Measurements from ENCODE around the gene GABRP. TPM values are rescaled to one million over a fixed set of nuclear protein-coding genes. Genes with fewer than 3 reads are reported as not detected.

The GABRP gene
- 55.6 and 198 TPM in 2 replicates for total RNA-seq (ENCODE audit: low replicate concordance)
- long read RNA-seq, transcript GABRP-206 (9 exons, 1,567 nt): minor isoform, 78 of 346 reads
- long read RNA-seq, transcript GABRP-201 (10 exons, 3,310 nt): major isoform, 146 of 346 reads
- long read RNA-seq, partial matches to known transcripts: 46 of 346 reads
- long read RNA-seq, other reads (novel, unspliced or antisense): 76 of 346 reads

- H3K9me3 Mint-ChIP-seq: no peaks in the 10 kb centered on the region
- no peak for DNase-seq (ENCODE audit: extremely low spot score, unreplicated experiment)
- peak within 1 kb of the TSS; percentile 87 for H3K4me3 Mint-ChIP-seq
- TF ChIP-seq CTCF (conservative IDR thresholded peaks at IDR 0.05): no peak
- H3K27me3 Mint-ChIP-seq: no peaks in the 10 kb centered on the region
- peaks cover 3% of the 10 kb centered on the region for H3K4me1 Mint-ChIP-seq (ENCODE audit: unreplicated experiment)
- no peaks in the 10 kb centered on the region for H3K36me3 Mint-ChIP-seq
- H3K27ac Mint-ChIP-seq: peak within 1 kb of the TSS; percentile 52
These were observed at the start of gene GABRP for GRCh38 chr5:170783498-170784247. Gene GABRP, plus strand, starts transcription at chr5:170783725. Its CDS starts 4,891 bp downstream, at chr5:170788616.

GRCh38 chr5:170736966-170737365 lies 46.6 kb upstream of the GABRP start:
- Mint-ChIP-seq H3K4me1 (ENCODE audit: unreplicated experiment) (no peaks in the 10 kb centered on the region), H3K27me3 (peaks cover 18% of the 10 kb centered on the region), H3K27ac (no peak overlapping the region), H3K4me3 (no peak overlapping the region), H3K36me3 (no peaks in the 10 kb centered on the region), H3K9me3 (peaks cover 15% of the 10 kb centered on the region)
- peak; percentile 13 for DNase-seq (ENCODE audit: extremely low spot score, unreplicated experiment)
- TF ChIP-seq CTCF (conservative IDR thresholded peaks at IDR 0.05): no peak

- DNase-seq (ENCODE audit: extremely low spot score, unreplicated experiment): peak; percentile 18
- Mint-ChIP-seq H3K4me3 (no peak overlapping the region), H3K27me3 (peaks cover 20% of the 10 kb centered on the region), H3K27ac (no peak overlapping the region), H3K36me3 (no peaks in the 10 kb centered on the region), H3K4me1 (ENCODE audit: unreplicated experiment) (no peaks in the 10 kb centered on the region), H3K9me3 (peaks cover 15% of the 10 kb centered on the region)
- no peak for TF ChIP-seq CTCF (conservative IDR thresholded peaks at IDR 0.05)
These were observed 45.9 kb upstream of the GABRP start for GRCh38 chr5:170737591-170737990.

GRCh38 chr5:170738840-170739239 lies 44.7 kb upstream of the GABRP start:
- Mint-ChIP-seq H3K36me3 (no peaks in the 10 kb centered on the region), H3K9me3 (peaks cover 15% of the 10 kb centered on the region), H3K27ac (no peak overlapping the region), H3K4me1 (ENCODE audit: unreplicated experiment) (no peaks in the 10 kb centered on the region), H3K27me3 (peaks cover 26% of the 10 kb centered on the region), H3K4me3 (no peak overlapping the region)
- DNase-seq (ENCODE audit: extremely low spot score, unreplicated experiment): no peak
- no peak for TF ChIP-seq CTCF (conservative IDR thresholded peaks at IDR 0.05)

GRCh38 chr5:170739446-170739845 lies 44.1 kb upstream of the GABRP start:
- DNase-seq (ENCODE audit: extremely low spot score, unreplicated experiment): no peak
- H3K9me3 Mint-ChIP-seq: peaks cover 15% of the 10 kb centered on the region
- no peak overlapping the region for H3K4me3 Mint-ChIP-seq
- no peak overlapping the region for H3K27ac Mint-ChIP-seq
- peaks cover 30% of the 10 kb centered on the region for H3K27me3 Mint-ChIP-seq
- no peaks in the 10 kb centered on the region for H3K4me1 Mint-ChIP-seq (ENCODE audit: unreplicated experiment)
- H3K36me3 Mint-ChIP-seq: no peaks in the 10 kb centered on the region
- no peak for TF ChIP-seq CTCF (conservative IDR thresholded peaks at IDR 0.05)

All from type B pancreatic cell (in vitro differentiated cells).